ENCODE measurements around the gene NCAPD3. TPM values are rescaled to one million over a fixed set of nuclear protein-coding genes. Genes with fewer than 3 reads are reported as not detected.

Gene NCAPD3
- total RNA-seq, 2 experiments from 2014 or later = 125 to 136 TPM

- Mint-ChIP-seq H3K4me1 (ENCODE audit: low read depth) (no peaks in the 10 kb centered on the region), H3K4me3 (no peak overlapping the region), H3K36me3 (ENCODE audit: low read depth) (peaks cover 63% of the 10 kb centered on the region), H3K27ac (no peak overlapping the region), H3K27me3 (ENCODE audit: low read depth) (no peaks in the 10 kb centered on the region), H3K9me3 (ENCODE audit: insufficient read depth) (no peaks in the 10 kb centered on the region)
- POLR2A ChIA-PET = interaction anchor here (0.6 kb wide), 1 partner anchor 18 kb away, joined by 4 read pairs; no protein-coding TSS in a partner anchor
- CTCF ChIA-PET = interaction anchor here (1.2 kb wide), 1 partner anchor 103 kb away, joined by 5 read pairs; no protein-coding TSS in a partner anchor
- ATAC-seq = no peak
- DNase-seq = no peak
Measured at GRCh38 chr11:134153147-134153905, 70.4 kb downstream of the NCAPD3 start.

GRCh38 chr11:134152696-134153095 is 71.1 kb downstream of the NCAPD3 start:
- H3K4me3 Mint-ChIP-seq = no peak overlapping the region
- no peak for ATAC-seq
- peaks cover 63% of the 10 kb centered on the region for H3K36me3 Mint-ChIP-seq (ENCODE audit: low read depth)
- H3K27ac Mint-ChIP-seq = no peak overlapping the region
- H3K4me1 Mint-ChIP-seq (ENCODE audit: low read depth) = no peaks in the 10 kb centered on the region
- POLR2A ChIA-PET = no interaction called here
- no peaks in the 10 kb centered on the region for H3K9me3 Mint-ChIP-seq (ENCODE audit: insufficient read depth)
- H3K27me3 Mint-ChIP-seq (ENCODE audit: low read depth) = no peaks in the 10 kb centered on the region
- CTCF ChIA-PET = interaction anchor here (1.0 to 1.2 kb wide), 2 partner anchors 8 to 102 kb away, joined by 3 to 5 read pairs; no protein-coding TSS in a partner anchor
- no peak for DNase-seq

DNA sequence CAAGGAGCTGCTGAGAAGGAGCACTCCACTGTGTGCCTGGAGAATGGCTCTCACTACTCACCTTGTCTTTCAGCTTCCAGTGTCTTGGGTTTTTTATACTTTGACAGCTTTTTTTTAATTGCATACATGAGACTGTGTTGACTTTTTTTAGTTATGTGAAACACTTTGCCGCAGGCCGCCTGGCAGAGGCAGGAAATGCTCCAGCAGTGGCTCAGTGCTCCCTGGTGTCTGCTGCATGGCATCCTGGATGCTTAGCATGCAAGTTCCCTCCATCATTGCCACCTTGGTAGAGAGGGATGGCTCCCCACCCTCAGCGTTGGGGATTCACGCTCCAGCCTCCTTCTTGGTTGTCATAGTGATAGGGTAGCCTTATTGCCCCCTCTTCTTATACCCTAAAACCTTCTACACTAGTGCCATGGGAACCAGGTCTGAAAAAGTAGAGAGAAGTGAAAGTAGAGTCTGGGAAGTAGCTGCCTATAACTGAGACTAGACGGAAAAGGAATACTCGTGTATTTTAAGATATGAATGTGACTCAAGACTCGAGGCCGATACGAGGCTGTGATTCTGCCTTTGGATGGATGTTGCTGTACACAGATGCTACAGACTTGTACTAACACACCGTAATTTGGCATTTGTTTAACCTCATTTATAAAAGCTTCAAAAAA is 72.6 kb downstream of the NCAPD3 start:
- CTCF ChIA-PET = interaction anchor here (2.5 kb wide), 1 partner anchor 101 kb away, joined by 6 read pairs; no protein-coding TSS in a partner anchor
- no peak overlapping the region for H3K27ac Mint-ChIP-seq

DNA sequence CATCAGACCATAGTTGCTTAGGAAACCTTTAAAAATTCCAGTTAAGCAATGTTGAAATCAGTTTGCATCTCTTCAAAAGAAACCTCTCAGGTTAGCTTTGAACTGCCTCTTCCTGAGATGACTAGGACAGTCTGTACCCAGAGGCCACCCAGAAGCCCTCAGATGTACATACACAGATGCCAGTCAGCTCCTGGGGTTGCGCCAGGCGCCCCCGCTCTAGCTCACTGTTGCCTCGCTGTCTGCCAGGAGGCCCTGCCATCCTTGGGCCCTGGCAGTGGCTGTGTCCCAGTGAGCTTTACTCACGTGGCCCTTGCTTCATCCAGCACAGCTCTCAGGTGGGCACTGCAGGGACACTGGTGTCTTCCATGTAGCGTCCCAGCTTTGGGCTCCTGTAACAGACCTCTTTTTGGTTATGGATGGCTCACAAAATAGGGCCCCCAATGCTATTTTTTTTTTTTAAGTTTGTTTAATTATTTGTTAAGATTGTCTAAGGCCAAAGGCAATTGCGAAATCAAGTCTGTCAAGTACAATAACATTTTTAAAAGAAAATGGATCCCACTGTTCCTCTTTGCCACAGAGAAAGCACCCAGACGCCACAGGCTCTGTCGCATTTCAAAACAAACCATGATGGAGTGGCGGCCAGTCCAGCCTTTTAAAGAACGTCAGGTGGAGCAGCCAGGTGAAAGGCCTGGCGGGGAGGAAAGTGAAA is 73.4 kb downstream of the NCAPD3 start:
- H3K4me1 Mint-ChIP-seq (ENCODE audit: low read depth) = no peaks in the 10 kb centered on the region
- no peak for DNase-seq
- ChIA-PET CTCF (interaction anchor here (1.2 to 2.5 kb wide), 2 partner anchors 57 to 100 kb away, joined by 3 to 6 read pairs; no protein-coding TSS in a partner anchor), POLR2A (interaction anchor here (0.6 kb wide), 2 partner anchors 200 to 218 kb away, joined by 3 read pairs; no protein-coding TSS in a partner anchor)
- H3K36me3 Mint-ChIP-seq (ENCODE audit: low read depth) = peaks cover 43% of the 10 kb centered on the region
- no peaks in the 10 kb centered on the region for H3K9me3 Mint-ChIP-seq (ENCODE audit: insufficient read depth)
- no peak overlapping the region for H3K4me3 Mint-ChIP-seq
- H3K27me3 Mint-ChIP-seq (ENCODE audit: low read depth) = no peaks in the 10 kb centered on the region
- H3K27ac Mint-ChIP-seq = no peak overlapping the region
- no peak for ATAC-seq

More for the DNA sequence above, 72.6 kb downstream of the NCAPD3 start:
- Mint-ChIP-seq H3K4me3 (no peak overlapping the region), H3K27me3 (ENCODE audit: low read depth) (no peaks in the 10 kb centered on the region), H3K36me3 (ENCODE audit: low read depth) (peaks cover 51% of the 10 kb centered on the region), H3K4me1 (ENCODE audit: low read depth) (no peaks in the 10 kb centered on the region), H3K9me3 (ENCODE audit: insufficient read depth) (no peaks in the 10 kb centered on the region)
- DNase-seq (no peak), ATAC-seq (no peak)
- POLR2A ChIA-PET = interaction anchor here (0.6 to 1.2 kb wide), 2 partner anchors 219 to 223 kb away, joined by 3 read pairs; no protein-coding TSS in a partner anchor

GRCh38 chr11:134149371-134149770 is 74.4 kb downstream of the NCAPD3 start:
- CTCF ChIA-PET = interaction anchor here (2.5 kb wide), 1 partner anchor 99 kb away, joined by 6 read pairs; no protein-coding TSS in a partner anchor
- Mint-ChIP-seq H3K36me3 (ENCODE audit: low read depth) (peaks cover 42% of the 10 kb centered on the region), H3K27me3 (ENCODE audit: low read depth) (no peaks in the 10 kb centered on the region)

GRCh38 chr11:134146598-134146997 is 77.2 kb downstream of the NCAPD3 start:
- Mint-ChIP-seq H3K36me3 (ENCODE audit: low read depth) (peaks cover 28% of the 10 kb centered on the region), H3K27ac (no peak overlapping the region), H3K27me3 (ENCODE audit: low read depth) (no peaks in the 10 kb centered on the region), H3K4me3 (no peak overlapping the region), H3K9me3 (ENCODE audit: insufficient read depth) (no peaks in the 10 kb centered on the region), H3K4me1 (ENCODE audit: low read depth) (peaks cover 12% of the 10 kb centered on the region)
- ChIA-PET POLR2A (no interaction called here), CTCF (no interaction called here)
- DNase-seq (no peak), ATAC-seq (no peak)

More at GRCh38 chr11:134149371-134149770, 74.4 kb downstream of the NCAPD3 start:
- peaks cover under 1% of the 10 kb centered on the region for H3K4me1 Mint-ChIP-seq (ENCODE audit: low read depth)
- POLR2A ChIA-PET = no interaction called here
- H3K27ac Mint-ChIP-seq = no peak overlapping the region
- no peaks in the 10 kb centered on the region for H3K9me3 Mint-ChIP-seq (ENCODE audit: insufficient read depth)
- no peak overlapping the region for H3K4me3 Mint-ChIP-seq
- ATAC-seq = no peak
- no peak for DNase-seq

- H3K27me3 Mint-ChIP-seq (ENCODE audit: low read depth) = no peaks in the 10 kb centered on the region
- H3K9me3 Mint-ChIP-seq (ENCODE audit: insufficient read depth) = no peaks in the 10 kb centered on the region
- peaks cover 19% of the 10 kb centered on the region for H3K36me3 Mint-ChIP-seq (ENCODE audit: low read depth)
- ATAC-seq (no peak), DNase-seq (no peak)
- peaks cover 12% of the 10 kb centered on the region for H3K4me1 Mint-ChIP-seq (ENCODE audit: low read depth)
- H3K27ac Mint-ChIP-seq = no peak overlapping the region
- ChIA-PET CTCF (no interaction called here), POLR2A (no interaction called here)
- H3K4me3 Mint-ChIP-seq = no peak overlapping the region
Measured at GRCh38 chr11:134145715-134146114, 78.1 kb downstream of the NCAPD3 start.

- peaks cover 18% of the 10 kb centered on the region for H3K36me3 Mint-ChIP-seq (ENCODE audit: low read depth)
- DNase-seq (no peak), ATAC-seq (no peak)
- H3K4me1 Mint-ChIP-seq (ENCODE audit: low read depth) = peaks cover 13% of the 10 kb centered on the region
- POLR2A ChIA-PET = no interaction called here
- CTCF ChIA-PET = no interaction called here
- no peak overlapping the region for H3K4me3 Mint-ChIP-seq
- no peak overlapping the region for H3K27ac Mint-ChIP-seq
- no peaks in the 10 kb centered on the region for H3K9me3 Mint-ChIP-seq (ENCODE audit: insufficient read depth)
- H3K27me3 Mint-ChIP-seq (ENCODE audit: low read depth) = no peaks in the 10 kb centered on the region
Measured at GRCh38 chr11:134144744-134145143, 79.0 kb downstream of the NCAPD3 start.

DNA sequence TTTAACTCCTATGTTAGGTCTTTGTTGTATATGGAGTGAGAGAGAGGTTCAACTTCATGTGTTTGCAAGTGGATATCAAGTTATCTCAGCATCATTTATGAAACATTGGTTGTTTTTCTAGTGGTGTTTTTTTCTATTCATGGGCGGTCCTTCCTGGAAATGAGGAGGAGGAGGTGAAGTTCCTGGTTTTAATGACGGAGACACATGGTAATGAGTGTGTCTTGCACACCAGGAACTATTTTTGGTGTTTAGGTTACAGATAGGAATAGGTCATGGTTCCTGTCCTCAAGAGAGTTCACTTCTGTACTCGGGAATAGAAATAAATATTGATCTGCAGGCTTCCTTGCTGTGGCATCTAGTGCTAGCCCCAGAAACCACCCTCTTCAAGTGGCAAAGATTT is 80.0 kb downstream of the NCAPD3 start:
- Mint-ChIP-seq H3K36me3 (ENCODE audit: low read depth) (peaks cover 15% of the 10 kb centered on the region), H3K4me1 (ENCODE audit: low read depth) (peaks cover 18% of the 10 kb centered on the region), H3K27me3 (ENCODE audit: low read depth) (no peaks in the 10 kb centered on the region), H3K4me3 (no peak overlapping the region), H3K9me3 (ENCODE audit: insufficient read depth) (no peaks in the 10 kb centered on the region), H3K27ac (no peak overlapping the region)
- ChIA-PET POLR2A (no interaction called here), CTCF (no interaction called here)
- no peak for ATAC-seq
- no peak for DNase-seq

- no peaks in the 10 kb centered on the region for H3K9me3 Mint-ChIP-seq (ENCODE audit: insufficient read depth)
- H3K27me3 Mint-ChIP-seq (ENCODE audit: low read depth) = no peaks in the 10 kb centered on the region
- no peak overlapping the region for H3K4me3 Mint-ChIP-seq
- no peak overlapping the region for H3K27ac Mint-ChIP-seq
- peaks cover 9% of the 10 kb centered on the region for H3K36me3 Mint-ChIP-seq (ENCODE audit: low read depth)
- ATAC-seq (no peak), DNase-seq (no peak)
- peaks cover 18% of the 10 kb centered on the region for H3K4me1 Mint-ChIP-seq (ENCODE audit: low read depth)
- ChIA-PET POLR2A (no interaction called here), CTCF (interaction anchor here (5.3 kb wide), 1 partner anchor 92 kb away, joined by 39 read pairs; no protein-coding TSS in a partner anchor)
Measured at GRCh38 chr11:134142536-134142935, 81.2 kb downstream of the NCAPD3 start.

DNA sequence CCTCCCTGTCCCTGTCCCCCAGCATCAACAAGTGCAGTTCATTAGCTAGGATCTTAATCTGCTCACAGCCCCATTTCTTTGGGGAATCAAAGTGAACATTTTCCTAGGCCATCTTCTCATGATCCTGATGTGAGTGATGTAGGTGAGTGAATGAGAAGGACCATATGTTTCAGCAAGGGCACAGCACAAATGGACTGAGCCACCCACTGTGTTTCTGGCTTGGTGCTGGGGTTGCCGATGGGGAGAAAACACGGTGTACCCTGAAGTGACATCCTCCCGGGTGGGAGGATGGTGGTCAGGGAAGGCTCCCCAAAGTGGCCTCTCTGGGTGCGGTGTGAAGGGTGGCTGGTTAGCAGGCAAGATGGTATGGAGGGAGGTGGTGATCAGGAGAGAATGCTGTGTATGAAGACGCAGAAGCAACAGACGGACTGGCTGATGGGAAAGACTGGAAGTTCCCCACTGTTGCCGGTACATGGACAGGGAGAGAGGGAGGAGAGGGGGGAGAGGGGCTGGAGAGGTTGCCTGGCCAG is 82.7 kb downstream of the NCAPD3 start:
- DNase-seq (no peak), ATAC-seq (no peak)
- Mint-ChIP-seq H3K4me1 (ENCODE audit: low read depth) (peaks cover 18% of the 10 kb centered on the region), H3K4me3 (no peak overlapping the region), H3K9me3 (ENCODE audit: insufficient read depth) (no peaks in the 10 kb centered on the region), H3K27me3 (ENCODE audit: low read depth) (no peaks in the 10 kb centered on the region), H3K36me3 (ENCODE audit: low read depth) (peaks cover 9% of the 10 kb centered on the region), H3K27ac (no peak overlapping the region)
- ChIA-PET POLR2A (no interaction called here), CTCF (interaction anchor here (1.1 to 5.3 kb wide), 5 partner anchors 16 to 213 kb away, joined by 3 to 39 read pairs (median 11); no protein-coding TSS in a partner anchor)

All from activated CD8-positive, alpha-beta T cell treated with anti-CD3 and anti-CD28 coated beads, Interleukin-2, amount 10 ng/mL, durations not matched to agents 7 days and 5 days (primary cell).